MG63 (cell line): ENCODE data around the gene MAP3K9. TPM values are rescaled to one million over a fixed set of nuclear protein-coding genes. Genes with fewer than 3 reads are reported as not detected.

Source experiments
- DNase-seq: peaks from one replicate; pipeline ENCODE4 v3.0.0-alpha.2; 2020
- H3K27me3 ChIP-seq: fragments of 250-450 bp; sonication (Bioruptor Pico); 2 replicates; pipeline ENCODE4 v1.5.1; 2020; ENCODE audit warnings: mild to moderate bottlenecking, moderate library complexity
- H3K36me3 ChIP-seq: fragments of 250-450 bp; sonication (Bioruptor Pico); 2 replicates; pipeline ENCODE4 v1.5.1; 2020; ENCODE audit warnings: mild to moderate bottlenecking, moderate library complexity
- H3K4me3 ChIP-seq: fragments of 250-450 bp; sonication (Bioruptor Pico); 2 replicates; pipeline ENCODE4 v1.5.1; 2020; ENCODE audit warnings: mild to moderate bottlenecking, moderate library complexity
- H3K9me3 ChIP-seq: fragments of 250-450 bp; sonication (Bioruptor Pico); 2 replicates; pipeline ENCODE4 v1.5.1; 2020; ENCODE audit warnings: mild to moderate bottlenecking, moderate library complexity
- total RNA-seq: library from RNA; depleted of rRNA; stranded (reverse); fragments of >200 nt; shearing (Covaris generic); gene quantifications from 2 replicates; pipeline ENCODE4 v1.2.3, GENCODE V29; 2014; ENCODE audit warnings: low replicate concordance

Gene MAP3K9
- total RNA-seq, 1 experiment from 2014 or later = 0.76 TPM

DNA sequence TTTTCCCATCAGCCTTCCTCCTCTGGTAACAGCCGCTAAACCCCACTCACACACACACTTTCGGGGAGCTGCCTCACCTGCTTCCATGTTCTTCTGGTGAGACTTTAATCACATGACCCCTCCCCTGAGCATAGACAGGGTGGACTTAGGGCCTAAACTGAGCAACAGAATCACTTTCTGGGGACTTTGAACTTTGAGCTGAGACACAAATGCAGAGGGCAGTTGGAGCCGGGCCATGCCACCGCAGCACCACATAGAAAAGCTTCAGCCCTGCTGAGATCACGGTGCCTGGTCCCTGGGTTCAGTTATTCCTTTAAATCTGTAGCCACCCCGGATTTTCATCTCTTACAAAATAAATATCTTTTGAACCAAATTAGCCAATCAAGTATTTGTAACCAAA, 18.4 kb upstream of the MAP3K9 start:
- Histone ChIP-seq H3K27me3 (no peaks in the 10 kb centered on the region), H3K4me3 (no peak overlapping the region), H3K9me3 (no peaks in the 10 kb centered on the region), H3K36me3 (no peaks in the 10 kb centered on the region)
- no peak for DNase-seq

DNA sequence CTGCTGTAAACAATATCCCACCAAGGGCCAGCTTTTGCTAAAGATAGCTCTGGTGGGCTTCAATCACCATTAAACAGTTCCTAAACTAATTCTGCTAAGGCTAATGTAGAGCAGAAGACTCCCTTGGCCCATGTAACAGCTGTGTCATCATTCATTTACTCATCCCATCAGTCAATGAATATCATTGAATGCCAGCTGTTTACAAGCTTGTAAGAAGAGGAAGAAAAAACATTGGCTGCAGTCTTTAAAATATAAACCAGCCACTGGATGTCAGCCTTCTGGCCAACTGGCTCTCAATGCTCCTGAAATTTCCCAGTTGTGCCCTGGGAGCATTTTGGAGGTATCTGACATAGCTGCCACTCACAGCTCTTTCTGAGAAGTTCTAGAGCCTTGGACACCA, 18.0 kb upstream of the MAP3K9 start:
- DNase-seq = peak; percentile 8

DNA sequence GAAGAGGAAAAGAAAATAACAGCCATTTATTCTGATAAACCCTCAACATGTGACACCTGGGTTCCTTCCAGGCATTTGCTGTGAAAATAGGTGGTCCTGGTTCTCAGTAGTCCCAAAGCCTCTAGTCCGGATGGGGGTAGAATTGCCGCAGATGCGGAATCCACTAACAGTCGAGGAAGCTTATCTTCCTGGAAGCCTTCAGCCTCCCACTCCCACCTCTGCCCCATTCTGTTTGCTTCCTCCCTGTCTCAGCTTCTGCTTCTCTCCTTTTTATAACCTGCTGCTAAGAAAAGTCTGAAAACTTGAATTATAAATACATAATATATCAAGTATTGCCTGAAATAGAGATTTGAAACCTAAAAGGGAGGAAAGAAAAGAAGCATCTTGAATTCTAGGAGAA, 14.0 kb upstream of the MAP3K9 start:
- no peak overlapping the region for H3K4me3 ChIP-seq
- no peaks in the 10 kb centered on the region for H3K27me3 ChIP-seq
- no peaks in the 10 kb centered on the region for H3K9me3 ChIP-seq
- no peaks in the 10 kb centered on the region for H3K36me3 ChIP-seq
- no peak for DNase-seq

More for the DNA sequence above, 18.0 kb upstream of the MAP3K9 start:
- H3K36me3 ChIP-seq = no peaks in the 10 kb centered on the region
- H3K9me3 ChIP-seq = no peaks in the 10 kb centered on the region
- H3K27me3 ChIP-seq = no peaks in the 10 kb centered on the region
- H3K4me3 ChIP-seq = no peak overlapping the region

DNA sequence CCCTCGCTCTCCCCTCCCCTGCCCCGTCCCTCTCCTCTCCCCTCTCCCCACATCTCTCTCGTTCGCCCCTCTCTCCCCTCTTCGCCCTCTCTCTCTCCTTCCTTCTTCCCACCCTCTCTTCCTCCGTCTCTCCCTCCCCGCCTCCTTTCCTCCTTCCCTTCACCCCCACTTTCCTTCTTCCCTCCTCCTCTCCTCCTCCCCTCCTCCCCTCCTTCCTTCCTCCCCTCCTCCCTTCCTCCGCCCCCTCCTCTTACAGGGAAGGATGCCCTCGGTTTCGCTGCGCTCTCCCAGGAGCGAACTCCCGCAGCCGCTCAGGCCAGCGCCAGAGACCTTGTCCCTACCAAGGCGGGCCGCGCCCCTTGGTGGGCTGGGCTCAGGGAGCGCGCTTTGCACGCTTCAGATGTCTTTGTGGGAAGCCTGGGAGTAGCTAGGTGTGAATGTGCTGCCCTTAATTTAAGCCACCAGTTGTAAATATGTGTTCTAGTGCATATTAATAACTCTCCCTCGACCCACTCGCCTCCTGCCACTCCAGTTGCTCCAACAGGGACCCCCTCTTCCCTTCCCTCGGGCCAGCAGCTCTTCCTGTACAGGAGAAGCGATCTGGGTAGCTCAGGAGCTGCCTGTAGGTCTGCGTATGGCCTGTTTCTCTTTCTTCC, 13.3 kb upstream of the MAP3K9 start:
- peak; percentile 8 for DNase-seq
- no peaks in the 10 kb centered on the region for H3K9me3 ChIP-seq
- H3K4me3 ChIP-seq = peak overlapping the region; percentile 56
- no peaks in the 10 kb centered on the region for H3K36me3 ChIP-seq
- H3K27me3 ChIP-seq = no peaks in the 10 kb centered on the region

DNA sequence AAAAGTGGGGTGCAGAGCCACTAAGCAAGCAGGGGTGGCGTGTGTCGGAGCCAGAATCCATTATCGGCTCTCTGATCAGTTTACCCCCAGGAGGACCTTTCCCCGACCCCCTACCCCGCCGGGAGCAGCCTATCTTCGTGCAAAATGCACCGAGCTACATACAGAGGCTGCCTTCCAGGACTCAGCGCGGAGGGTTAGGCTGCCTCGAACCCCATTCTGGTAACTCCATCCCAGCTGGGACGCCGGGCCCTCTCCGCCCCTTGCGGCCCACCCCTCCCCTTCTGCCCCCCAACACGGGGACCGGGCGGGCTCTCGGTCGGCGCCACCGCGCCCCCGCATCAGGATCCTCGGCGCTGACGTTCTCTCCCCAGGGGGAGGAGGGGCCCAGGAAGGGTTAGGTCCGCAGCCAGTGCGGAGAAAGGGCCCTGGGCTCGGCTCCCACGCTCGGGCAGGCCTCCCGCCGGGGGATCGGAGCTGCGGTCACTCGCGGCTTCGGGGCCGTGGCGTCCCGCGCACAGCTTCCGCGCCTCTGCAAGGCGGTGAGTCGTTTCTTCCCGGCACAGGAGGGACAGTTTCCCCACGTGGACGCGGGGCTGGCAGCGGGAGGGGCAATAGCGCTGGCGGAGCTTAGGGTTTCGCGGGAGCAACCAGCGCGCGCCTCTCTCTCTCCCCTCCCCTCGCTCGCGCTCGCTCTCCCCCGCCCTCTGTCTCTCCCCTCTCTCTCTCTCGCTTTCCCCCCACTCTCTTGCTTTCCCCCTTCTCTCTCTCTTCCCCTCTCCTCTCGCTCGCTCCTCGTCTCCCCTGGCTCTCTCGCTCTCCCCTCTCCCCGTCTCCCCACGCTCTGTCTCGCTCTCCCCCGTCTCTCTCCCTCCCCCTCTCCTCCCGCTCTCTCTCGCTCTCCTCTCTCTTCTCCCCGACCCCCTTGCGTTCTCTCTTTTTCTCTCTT, 12.5 kb upstream of the MAP3K9 start:
- peak overlapping the region; percentile 56 for H3K4me3 ChIP-seq
- no peaks in the 10 kb centered on the region for H3K27me3 ChIP-seq
- H3K36me3 ChIP-seq = no peaks in the 10 kb centered on the region
- DNase-seq = peak; percentile 63
- H3K9me3 ChIP-seq = no peaks in the 10 kb centered on the region

DNA sequence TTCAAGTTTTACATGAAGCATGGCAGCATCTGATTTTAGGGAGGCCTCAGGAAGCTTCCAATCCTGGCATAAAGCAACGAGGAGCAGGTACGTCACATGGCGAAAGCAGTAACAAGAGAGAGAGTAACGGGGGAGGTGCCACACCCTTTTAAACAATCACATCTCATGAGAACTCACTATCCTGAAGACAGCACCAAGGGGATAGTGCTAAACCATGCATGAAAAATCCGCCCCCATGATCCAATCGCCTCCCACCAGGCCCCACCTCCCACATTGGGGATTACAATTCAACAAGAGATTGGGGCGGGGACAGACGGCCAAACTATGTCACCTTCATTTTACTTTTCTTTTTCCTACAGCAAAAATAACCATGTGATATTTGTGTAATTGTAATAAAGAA, 7.2 kb upstream of the MAP3K9 start:
- no peaks in the 10 kb centered on the region for H3K36me3 ChIP-seq
- H3K27me3 ChIP-seq = no peaks in the 10 kb centered on the region
- H3K4me3 ChIP-seq = no peak overlapping the region
- no peak for DNase-seq
- no peaks in the 10 kb centered on the region for H3K9me3 ChIP-seq

DNA sequence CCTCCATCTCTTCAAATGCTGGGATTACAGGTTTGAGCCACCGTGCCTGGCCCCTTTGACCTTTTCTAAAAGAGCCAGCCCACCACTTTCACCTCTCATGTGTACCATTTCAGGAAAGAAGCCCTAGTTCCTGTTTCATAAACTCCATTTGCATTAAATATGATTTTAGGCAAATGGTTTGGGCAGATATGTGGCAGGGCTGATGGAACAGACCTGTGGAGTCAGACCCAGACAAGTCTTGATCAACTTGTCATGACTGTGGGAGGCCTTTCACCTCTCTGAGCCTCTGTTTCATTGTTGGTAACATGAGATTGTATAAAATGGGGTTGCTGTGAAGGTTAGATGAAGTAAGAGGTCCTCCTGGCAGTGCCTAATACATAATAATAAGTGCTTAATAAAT, 5.2 kb upstream of the MAP3K9 start:
- Histone ChIP-seq H3K36me3 (no peaks in the 10 kb centered on the region), H3K9me3 (no peaks in the 10 kb centered on the region)
- no peak for DNase-seq

DNA sequence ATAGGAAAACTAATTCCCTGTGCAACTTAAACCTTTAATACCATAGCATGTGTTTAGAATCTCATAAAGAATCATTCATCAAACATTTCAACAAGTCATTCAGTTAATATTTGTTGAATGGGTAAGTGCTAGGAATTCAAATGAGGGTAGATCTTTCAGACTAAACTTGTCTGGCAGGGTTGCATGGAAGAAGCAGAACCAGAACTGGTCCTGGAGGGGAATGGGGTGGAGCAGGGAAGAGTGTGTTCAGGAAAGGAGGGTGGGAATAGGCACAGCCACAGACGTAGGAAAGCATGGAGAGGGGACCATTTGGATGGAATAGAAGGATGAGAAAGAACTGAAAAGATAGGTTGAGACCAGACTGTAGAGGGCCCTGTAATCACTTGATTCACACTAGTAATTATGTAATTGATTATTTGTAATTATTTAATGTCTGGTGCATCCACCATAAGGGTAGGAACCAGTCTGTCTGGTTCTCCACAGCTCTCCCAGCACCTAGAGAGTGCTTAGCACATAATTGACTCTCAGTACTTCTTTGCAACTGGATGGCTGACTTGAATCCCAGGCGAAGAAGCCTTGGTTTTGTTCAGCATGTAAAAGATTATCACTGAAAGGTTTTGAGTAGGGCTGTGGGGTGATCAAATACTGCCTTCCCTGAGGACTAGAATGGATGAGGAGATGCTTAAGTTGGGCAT, 3.0 kb upstream of the MAP3K9 start:
- Histone ChIP-seq H3K36me3 (no peaks in the 10 kb centered on the region), H3K4me3 (no peak overlapping the region), H3K27me3 (no peaks in the 10 kb centered on the region; the same call in 1 of the 2 replicates), H3K9me3 (no peaks in the 10 kb centered on the region)
- no peak for DNase-seq

More for the DNA sequence above, 5.2 kb upstream of the MAP3K9 start:
- Histone ChIP-seq H3K27me3 (no peaks in the 10 kb centered on the region), H3K4me3 (no peak overlapping the region)

DNA sequence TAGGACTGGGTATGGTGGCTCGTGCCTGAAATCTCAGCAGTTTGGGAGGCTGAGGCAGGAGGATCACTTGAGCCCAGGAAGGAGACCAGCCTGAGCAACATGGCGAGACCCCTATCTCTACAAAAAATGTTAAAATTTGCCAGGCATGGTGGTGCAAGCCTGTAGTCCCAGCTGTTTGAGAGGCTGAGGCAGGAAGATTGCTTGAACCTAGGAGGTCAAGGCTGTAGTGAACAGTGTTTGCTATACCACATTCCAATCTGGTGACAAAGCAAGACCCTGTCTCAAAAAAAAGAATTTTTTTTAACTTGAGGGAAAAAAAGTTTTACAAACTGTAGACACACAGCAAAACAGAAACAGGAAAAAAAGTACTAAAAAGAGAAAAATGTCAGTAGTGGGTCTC, 2.3 kb upstream of the MAP3K9 start:
- Histone ChIP-seq H3K36me3 (no peaks in the 10 kb centered on the region), H3K27me3 (peaks cover 3% of the 10 kb centered on the region; the same call in 1 of the 2 replicates), H3K9me3 (no peaks in the 10 kb centered on the region), H3K4me3 (no peak overlapping the region)
- DNase-seq = no peak

DNA sequence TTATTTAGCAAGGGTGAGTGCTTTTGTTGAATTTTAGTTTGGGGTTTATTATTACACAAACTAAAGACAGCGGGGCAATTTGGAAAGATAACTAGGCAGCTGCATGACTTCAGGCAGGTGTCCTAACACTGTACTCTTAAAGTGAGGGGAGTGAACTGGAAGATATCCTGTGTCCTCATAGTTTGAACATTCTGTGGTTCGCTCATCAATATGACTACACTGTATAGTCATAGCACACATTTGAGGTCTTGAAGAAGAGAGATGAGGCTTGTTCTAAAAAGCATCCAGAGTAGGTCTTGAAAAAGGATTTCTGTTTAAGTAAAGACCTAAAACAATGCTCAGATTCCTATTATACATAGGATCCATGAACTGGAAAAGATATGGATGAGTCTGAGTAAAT, 1.7 kb upstream of the MAP3K9 start:
- no peaks in the 10 kb centered on the region for H3K9me3 ChIP-seq
- H3K27me3 ChIP-seq = peaks cover 3% of the 10 kb centered on the region; the same call in 1 of the 2 replicates

DNA sequence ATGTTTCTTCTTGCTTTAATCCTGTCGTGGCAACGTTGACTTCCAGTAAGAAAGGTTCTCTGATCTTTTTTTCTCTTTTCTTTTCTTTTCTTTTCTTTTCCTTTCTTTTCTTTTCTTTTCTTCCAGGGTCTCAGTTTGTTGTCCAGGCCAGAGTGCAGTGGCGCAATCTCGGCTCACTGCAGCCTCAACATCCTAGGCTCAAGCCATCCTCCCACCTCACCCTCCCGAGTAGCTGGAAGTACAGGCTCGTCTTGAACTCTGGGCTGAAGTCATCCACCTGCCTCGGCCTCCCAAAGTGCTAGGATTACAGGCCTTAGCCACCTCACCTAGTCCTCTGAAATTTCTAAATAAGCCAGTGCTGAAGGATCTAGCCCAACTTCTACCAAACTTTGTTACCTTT, 1.3 kb upstream of the MAP3K9 start:
- Histone ChIP-seq H3K36me3 (no peaks in the 10 kb centered on the region), H3K27me3 (peaks cover 3% of the 10 kb centered on the region; the same call in 1 of the 2 replicates), H3K4me3 (no peak overlapping the region), H3K9me3 (no peaks in the 10 kb centered on the region)
- no peak for DNase-seq

More for the DNA sequence above, 1.7 kb upstream of the MAP3K9 start:
- H3K36me3 ChIP-seq = no peaks in the 10 kb centered on the region
- no peak overlapping the region for H3K4me3 ChIP-seq
- no peak for DNase-seq

DNA sequence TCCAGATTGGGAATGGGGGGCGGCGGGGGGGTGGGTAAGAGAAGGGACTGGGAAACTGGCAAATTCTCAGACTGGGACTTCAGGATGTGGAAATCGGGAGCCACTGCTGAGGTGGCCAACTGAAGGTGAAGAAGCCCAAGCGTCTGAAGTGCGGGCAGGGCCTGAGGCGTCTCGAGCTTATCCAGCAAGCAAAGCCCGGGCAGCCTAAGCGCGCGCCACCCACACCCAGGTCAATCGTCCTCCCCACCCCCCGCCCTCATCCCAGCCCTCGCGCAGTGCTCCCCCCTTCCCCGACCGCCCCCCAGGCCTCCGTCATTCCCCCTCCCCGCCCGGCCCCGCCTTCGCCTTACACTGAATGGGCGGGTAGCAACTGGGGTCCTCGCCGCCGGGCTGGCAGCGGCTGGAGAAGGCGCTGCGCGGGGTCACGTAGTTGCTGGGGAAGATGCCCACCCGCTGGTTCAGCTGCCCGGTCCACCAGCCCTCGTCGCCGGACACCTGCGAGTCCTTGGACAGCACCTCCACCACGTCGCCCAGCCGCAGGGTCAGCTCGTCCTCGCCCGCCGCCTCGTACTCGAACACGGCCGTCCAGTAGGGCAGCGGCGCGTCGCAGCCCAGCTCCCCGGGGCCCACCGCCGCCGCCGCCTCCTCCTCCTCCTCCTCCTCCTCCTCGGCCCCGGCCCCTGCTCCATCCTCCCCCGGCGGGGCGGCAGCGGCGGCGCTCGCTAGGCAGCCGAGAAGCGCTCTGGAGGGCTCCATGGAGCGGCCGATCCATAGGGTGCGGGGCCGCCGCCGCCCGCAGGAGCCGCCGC, 693 bp downstream of the MAP3K9 start:
- H3K4me3 ChIP-seq = peak overlapping the region; percentile 45
- H3K36me3 ChIP-seq = no peaks in the 10 kb centered on the region
- H3K27me3 ChIP-seq = peaks cover 3% of the 10 kb centered on the region
- no peak for DNase-seq
- no peaks in the 10 kb centered on the region for H3K9me3 ChIP-seq

DNA sequence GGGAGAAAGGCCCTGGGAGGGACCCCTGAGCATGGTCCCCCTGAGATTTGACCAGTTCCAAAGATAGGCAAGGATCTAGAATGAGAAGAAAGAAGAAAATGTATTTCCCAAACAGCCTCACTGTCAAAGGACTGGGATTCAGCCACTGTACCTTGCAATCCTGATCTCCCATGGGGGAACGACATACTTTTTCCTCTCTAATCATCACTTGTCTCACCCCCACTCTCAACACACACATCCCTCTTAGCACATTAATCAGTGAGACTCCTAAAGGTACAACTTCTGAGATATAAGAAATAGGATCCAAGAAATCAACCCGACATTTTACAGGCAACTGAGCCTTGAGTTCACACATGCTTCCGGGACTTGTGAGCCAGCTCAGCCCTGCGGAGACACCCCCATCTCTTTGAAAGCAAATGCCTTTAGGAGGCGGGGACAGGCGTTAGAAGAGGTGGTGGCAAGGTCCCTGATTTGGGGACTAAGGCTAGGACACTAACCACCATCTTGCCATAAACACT, 1.4 kb downstream of the MAP3K9 start:
- Histone ChIP-seq H3K9me3 (no peaks in the 10 kb centered on the region), H3K36me3 (no peaks in the 10 kb centered on the region), H3K27me3 (peaks cover 3% of the 10 kb centered on the region), H3K4me3 (no peak overlapping the region)
- no peak for DNase-seq

DNA sequence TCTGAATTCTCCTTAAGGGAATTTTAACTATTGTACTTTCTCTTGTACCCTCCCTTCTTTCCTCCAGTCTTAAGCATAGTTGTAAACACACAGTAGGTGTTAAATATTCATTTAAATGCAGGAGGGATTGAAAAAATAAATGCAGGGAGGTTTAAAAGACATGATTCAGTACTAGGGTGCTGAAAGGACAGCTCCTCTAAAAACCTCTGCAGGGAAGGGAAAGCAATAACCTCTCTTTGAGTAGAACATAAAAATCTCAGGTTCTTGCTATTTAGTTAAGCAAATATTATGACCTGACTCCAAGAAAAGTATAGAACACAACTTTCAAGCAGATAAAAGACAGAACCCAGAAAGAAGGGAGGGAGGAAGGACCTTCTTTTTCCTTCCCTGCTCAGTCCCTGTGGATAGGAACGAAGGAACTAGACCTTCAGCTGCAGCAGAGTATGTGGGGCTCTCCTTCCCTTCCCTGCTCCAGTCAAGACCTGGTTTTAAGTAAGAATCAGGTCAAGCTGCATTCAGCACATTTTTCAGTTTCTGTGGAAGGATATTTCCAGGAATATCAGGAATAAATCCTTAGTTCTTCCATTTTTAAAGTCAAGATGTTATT, 4.7 kb downstream of the MAP3K9 start:
- Histone ChIP-seq H3K4me3 (no peak overlapping the region), H3K36me3 (no peaks in the 10 kb centered on the region), H3K9me3 (no peaks in the 10 kb centered on the region), H3K27me3 (peaks cover 3% of the 10 kb centered on the region)
- DNase-seq = no peak

DNA sequence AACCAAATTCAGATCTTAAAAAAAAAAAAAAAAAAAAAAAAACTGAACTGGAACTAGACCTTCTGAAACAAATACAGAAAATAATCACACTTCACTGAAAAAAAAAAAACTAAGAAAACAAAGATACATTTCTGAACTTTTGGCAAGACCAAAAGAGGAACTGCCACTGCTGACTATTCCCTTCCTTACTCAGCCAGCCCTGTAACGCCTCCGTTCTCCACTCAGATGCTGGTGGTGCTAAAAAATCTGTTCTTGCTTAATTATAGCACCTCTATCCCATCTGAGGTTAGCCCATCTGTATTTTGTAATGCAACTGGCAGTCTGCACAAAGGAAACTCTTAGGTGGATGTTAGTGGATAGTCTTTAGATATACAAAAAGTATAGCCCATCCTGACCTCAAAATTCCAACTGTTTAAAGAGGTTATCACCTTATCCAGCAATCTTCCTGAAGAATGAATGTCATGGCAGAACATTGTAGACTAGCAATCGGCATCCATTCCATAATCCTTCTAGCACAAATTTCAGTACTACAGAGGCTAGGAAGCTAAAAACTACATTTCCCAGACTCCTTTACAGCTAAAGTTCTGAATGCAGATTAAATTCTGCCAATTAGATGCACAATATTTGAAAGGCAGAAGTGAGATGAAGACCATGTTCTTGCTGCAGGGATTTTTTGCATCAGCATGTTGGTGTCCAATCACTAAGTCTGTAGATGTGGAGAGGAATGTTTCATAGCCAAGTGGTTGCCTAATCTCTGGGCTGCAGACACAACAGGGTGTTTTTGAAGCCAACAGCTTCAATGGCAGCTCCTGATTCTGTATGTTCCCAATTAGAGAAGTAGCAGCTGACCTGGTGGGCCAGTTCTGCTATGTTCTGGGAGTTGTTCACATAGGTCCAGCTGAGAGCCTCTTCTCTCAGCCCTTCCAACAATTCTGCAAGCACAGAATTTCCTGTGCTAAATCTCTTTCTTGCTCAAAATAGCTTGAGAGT, 5.7 kb downstream of the MAP3K9 start:
- DNase-seq = no peak
- H3K36me3 ChIP-seq = no peaks in the 10 kb centered on the region
- H3K9me3 ChIP-seq = no peaks in the 10 kb centered on the region
- peaks cover 3% of the 10 kb centered on the region for H3K27me3 ChIP-seq
- no peak overlapping the region for H3K4me3 ChIP-seq
